ENCODE data around the gene EXOC6B. TPM values are rescaled to one million over a fixed set of nuclear protein-coding genes. Genes with fewer than 3 reads are reported as not detected.

The EXOC6B gene
- total RNA-seq, 2 donors from 2014 or later, result 21.3 to 28.8 TPM

- TF ChIP-seq CTCF (IDR thresholded peaks at IDR 0.05), result no peak
- H3K36me3 ChIP-seq, result no peaks in the 10 kb centered on the region
- no peak for DNase-seq
These were observed 298.4 kb downstream of the EXOC6B start for GRCh38 chr2:72527424-72527823.

GRCh38 chr2:72526623-72527022 is 299.2 kb downstream of the EXOC6B start:
- Histone ChIP-seq H3K9me3 (no peaks in the 10 kb centered on the region), H3K36me3 (no peaks in the 10 kb centered on the region), H3K4me3 (no peak overlapping the region), H3K4me1 (no peaks in the 10 kb centered on the region), H3K27ac (no peak overlapping the region), H3K27me3 (no peaks in the 10 kb centered on the region), H3K9ac (ENCODE audit: low read depth in 2 of 2, low read length in 2 of 2) (no peak overlapping the region)
- TF ChIP-seq CTCF (IDR thresholded peaks at IDR 0.05), result no peak
- DNase-seq, result no peak
- intact Hi-C loops (cut with DNase I), result no loop called here

More at GRCh38 chr2:72527424-72527823, 298.4 kb downstream of the EXOC6B start:
- Histone ChIP-seq H3K9ac (ENCODE audit: low read depth in 2 of 2, low read length in 2 of 2) (no peak overlapping the region), H3K27ac (no peak overlapping the region), H3K9me3 (no peaks in the 10 kb centered on the region), H3K27me3 (no peaks in the 10 kb centered on the region), H3K4me3 (no peak overlapping the region), H3K4me1 (no peaks in the 10 kb centered on the region)
- intact Hi-C loops (cut with DNase I), result no loop called here

- Histone ChIP-seq H3K36me3 (no peaks in the 10 kb centered on the region), H3K27ac (no peak overlapping the region), H3K4me3 (no peak overlapping the region), H3K4me1 (no peaks in the 10 kb centered on the region), H3K9me3 (no peaks in the 10 kb centered on the region), H3K27me3 (no peaks in the 10 kb centered on the region), H3K9ac (ENCODE audit: low read depth in 2 of 2, low read length in 2 of 2) (no peak overlapping the region)
- no peak for TF ChIP-seq CTCF (IDR thresholded peaks at IDR 0.05)
- intact Hi-C loops (cut with DNase I), result no loop called here
- no peak for DNase-seq
These were observed 301.8 kb downstream of the EXOC6B start for GRCh38 chr2:72524071-72524470.

DNA sequence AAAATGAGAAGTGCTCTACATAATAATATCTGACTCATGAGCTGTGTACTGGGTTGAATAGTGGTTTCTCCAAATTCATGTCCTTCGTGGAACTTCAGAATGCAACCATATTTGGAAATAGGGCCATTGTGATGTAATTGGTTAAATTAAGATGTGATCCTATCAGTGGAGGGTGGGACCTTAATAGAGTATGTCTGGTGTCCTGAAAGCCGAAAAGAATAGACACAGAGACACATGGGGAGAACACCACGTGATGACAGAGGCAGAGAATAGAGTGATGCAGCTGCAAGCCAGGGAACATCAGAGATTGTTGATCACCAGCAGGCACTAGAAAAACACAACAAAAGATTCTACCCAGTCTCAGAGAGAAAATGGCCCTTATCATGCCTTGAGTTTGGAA is 310.1 kb downstream of the EXOC6B start:
- no peak overlapping the region for H3K27ac ChIP-seq
- H3K27me3 ChIP-seq, result no peaks in the 10 kb centered on the region
- no peak overlapping the region for H3K9ac ChIP-seq (ENCODE audit: low read depth in 2 of 2, low read length in 2 of 2)
- no peak for DNase-seq
- no peak overlapping the region for H3K4me3 ChIP-seq
- H3K36me3 ChIP-seq, result no peaks in the 10 kb centered on the region
- intact Hi-C loops (cut with DNase I), result no loop called here
- no peak for TF ChIP-seq CTCF (IDR thresholded peaks at IDR 0.05)
- no peaks in the 10 kb centered on the region for H3K9me3 ChIP-seq
- H3K4me1 ChIP-seq, result no peaks in the 10 kb centered on the region

- H3K36me3 ChIP-seq, result no peaks in the 10 kb centered on the region
- H3K27ac ChIP-seq, result no peak overlapping the region
- no peaks in the 10 kb centered on the region for H3K9me3 ChIP-seq
- no peak for DNase-seq
- no peak for TF ChIP-seq CTCF (IDR thresholded peaks at IDR 0.05)
- no peak overlapping the region for H3K9ac ChIP-seq (ENCODE audit: low read depth in 2 of 2, low read length in 2 of 2)
- H3K27me3 ChIP-seq, result no peaks in the 10 kb centered on the region
- H3K4me3 ChIP-seq, result no peak overlapping the region
- H3K4me1 ChIP-seq, result no peaks in the 10 kb centered on the region
- intact Hi-C loops (cut with DNase I), result no loop called here
These were observed 312.8 kb downstream of the EXOC6B start for GRCh38 chr2:72513011-72513410.

DNA sequence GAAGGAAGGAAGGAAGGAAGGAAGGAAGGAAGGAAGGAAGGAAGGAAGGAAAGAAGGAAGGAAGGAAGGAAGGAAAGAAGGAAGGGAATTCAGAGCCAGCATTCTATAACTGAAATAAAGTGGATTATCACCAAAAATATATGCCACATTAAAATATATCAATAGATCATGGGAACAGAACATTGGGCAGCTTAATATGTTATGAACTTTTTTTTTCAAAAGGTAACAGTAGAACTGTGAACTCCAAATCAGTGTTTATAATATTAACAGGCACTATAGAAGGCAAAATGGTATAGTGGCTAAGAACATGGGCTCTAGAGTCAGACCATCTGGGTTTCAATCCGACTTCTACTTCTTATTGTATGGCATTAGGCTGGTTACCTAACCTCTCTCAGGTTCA is 313.5 kb downstream of the EXOC6B start:
- Histone ChIP-seq H3K36me3 (no peaks in the 10 kb centered on the region), H3K9ac (ENCODE audit: low read depth in 2 of 2, low read length in 2 of 2) (no peak overlapping the region), H3K9me3 (no peaks in the 10 kb centered on the region), H3K27me3 (no peaks in the 10 kb centered on the region), H3K27ac (no peak overlapping the region), H3K4me3 (no peak overlapping the region), H3K4me1 (no peaks in the 10 kb centered on the region)
- TF ChIP-seq CTCF (IDR thresholded peaks at IDR 0.05), result no peak
- intact Hi-C loops (cut with DNase I), result no loop called here
- DNase-seq, result no peak
